Measurements from ENCODE around the gene LRFN5. TPM values are rescaled to one million over a fixed set of nuclear protein-coding genes. Genes with fewer than 3 reads are reported as not detected.
A peak's percentile ranks its signal among the peaks of the same experiment; 100 is the strongest.
"Not testable (repeated sequence)": the region's sequence is repeated elsewhere in the genome, so short reads cannot be mapped to it uniquely, and the experiment has no call there.

Gene LRFN5
- total RNA-seq, 1 experiment from 2014 or later: not detected

GRCh38 chr14:41860586-41860985 is 253.9 kb downstream of the LRFN5 start:
- in situ Hi-C loops (cut with HindIII; ENCODE audit: low pct_unique_long_range_greater_than_20kb, low sequenced_read_pairs): no loop called here
- no peak for DNase-seq (ENCODE audit: low read depth)

GRCh38 chr14:41865894-41866293 is 259.2 kb downstream of the LRFN5 start:
- in situ Hi-C loops (cut with HindIII; ENCODE audit: low pct_unique_long_range_greater_than_20kb, low sequenced_read_pairs): no loop called here
- DNase-seq (ENCODE audit: low read depth): no peak

DNA sequence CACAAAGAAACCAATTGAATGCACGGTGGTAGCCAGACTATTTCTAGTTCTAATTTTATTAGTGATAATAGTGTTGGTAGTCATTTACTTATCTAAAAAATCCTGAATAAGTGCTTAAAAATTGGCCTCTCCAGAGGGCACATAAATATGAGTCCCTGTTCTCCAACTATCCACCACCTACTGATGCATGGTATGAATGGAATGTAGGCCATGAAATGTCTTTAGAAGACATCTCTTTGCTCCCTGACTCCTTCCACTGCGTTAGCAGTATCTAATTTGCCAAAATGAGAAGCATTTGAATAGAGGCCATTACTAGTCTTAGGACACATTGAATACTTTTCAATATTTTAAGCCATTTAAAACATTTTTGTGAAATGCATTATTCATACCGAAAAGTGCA is 261.7 kb downstream of the LRFN5 start:
- in situ Hi-C loops (cut with HindIII; ENCODE audit: low pct_unique_long_range_greater_than_20kb, low sequenced_read_pairs): no loop called here
- no peak for DNase-seq (ENCODE audit: low read depth)

DNA sequence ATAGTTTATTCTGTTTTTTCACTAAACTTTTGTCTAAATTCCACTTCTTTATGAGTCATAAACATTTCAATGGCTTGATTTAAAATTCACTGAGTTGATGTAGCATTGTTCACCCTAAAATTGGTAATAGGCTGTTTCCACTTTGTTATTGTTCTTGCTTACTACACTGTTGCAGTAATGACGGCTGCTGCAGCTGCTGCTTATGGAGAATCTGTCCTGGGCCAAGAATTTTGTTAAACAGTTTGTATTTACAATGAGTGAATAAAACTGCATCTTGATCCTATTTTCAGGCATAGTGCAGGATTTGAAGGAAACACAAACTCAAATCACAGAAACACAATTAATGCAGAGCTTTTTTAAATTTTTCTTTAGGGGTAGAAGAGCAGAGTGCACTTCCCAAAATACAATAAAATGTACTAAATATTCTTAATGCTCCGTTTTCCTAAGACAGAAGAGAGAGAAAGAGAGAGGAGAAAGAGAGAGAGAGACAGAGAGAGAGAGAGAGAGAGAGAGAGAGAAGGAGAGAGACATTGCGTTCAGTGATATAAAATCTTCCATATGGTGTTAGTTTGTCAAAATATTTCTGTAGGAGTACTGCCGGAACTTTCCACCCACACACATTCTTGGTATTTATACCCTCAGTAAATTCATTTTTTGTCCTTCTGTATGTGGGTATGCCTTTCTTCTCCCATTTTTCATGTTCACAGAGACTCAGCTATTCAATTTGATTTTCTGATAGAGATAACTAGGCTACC is 266.4 kb downstream of the LRFN5 start:
- in situ Hi-C loops (cut with HindIII; ENCODE audit: low pct_unique_long_range_greater_than_20kb, low sequenced_read_pairs): no loop called here
- no peak for DNase-seq (ENCODE audit: low read depth)

DNA sequence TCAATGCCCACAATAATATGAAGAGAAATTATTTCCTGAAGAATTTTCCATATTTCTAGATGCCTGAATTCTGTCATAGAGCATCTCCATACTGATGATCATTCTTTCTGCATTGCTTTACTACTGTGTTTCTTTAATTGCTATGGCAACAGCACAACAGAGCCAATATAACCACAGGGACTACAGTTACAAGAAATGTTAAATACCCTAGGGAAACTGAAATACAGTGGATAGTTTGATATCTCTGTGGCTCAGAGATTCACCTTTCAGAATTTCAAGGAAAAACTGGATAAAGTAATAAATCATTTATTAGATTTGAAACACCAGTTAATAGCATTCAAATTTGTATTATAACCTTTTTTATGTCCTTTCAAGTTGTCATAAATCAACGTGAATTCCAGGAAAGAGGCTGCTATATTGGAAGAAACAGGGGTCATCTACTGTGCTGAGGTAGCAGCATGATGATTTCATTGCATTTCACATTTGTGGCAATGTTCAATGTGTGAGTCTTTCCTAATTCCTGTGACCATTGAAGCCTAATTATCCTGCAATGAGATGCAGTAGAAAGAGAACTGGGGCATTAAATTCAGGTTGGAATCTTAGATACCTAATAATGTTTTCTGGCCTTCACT is 267.1 kb downstream of the LRFN5 start:
- DNase-seq (ENCODE audit: low read depth): no peak

GRCh38 chr14:41875116-41875515 is 268.4 kb downstream of the LRFN5 start:
- no peak for DNase-seq (ENCODE audit: low read depth)
- in situ Hi-C loops (cut with HindIII; ENCODE audit: low pct_unique_long_range_greater_than_20kb, low sequenced_read_pairs): no loop called here

More for the DNA sequence above, 267.1 kb downstream of the LRFN5 start:
- in situ Hi-C loops (cut with HindIII; ENCODE audit: low pct_unique_long_range_greater_than_20kb, low sequenced_read_pairs): no loop called here

GRCh38 chr14:41878321-41878720 is 271.6 kb downstream of the LRFN5 start:
- DNase-seq (ENCODE audit: low read depth): no peak
- in situ Hi-C loops (cut with HindIII; ENCODE audit: low pct_unique_long_range_greater_than_20kb, low sequenced_read_pairs): no loop called here

GRCh38 chr14:41891624-41892023 is 284.9 kb downstream of the LRFN5 start:
- in situ Hi-C loops (cut with HindIII; ENCODE audit: low pct_unique_long_range_greater_than_20kb, low sequenced_read_pairs): no loop called here
- DNase-seq (ENCODE audit: low read depth): no peak

DNA sequence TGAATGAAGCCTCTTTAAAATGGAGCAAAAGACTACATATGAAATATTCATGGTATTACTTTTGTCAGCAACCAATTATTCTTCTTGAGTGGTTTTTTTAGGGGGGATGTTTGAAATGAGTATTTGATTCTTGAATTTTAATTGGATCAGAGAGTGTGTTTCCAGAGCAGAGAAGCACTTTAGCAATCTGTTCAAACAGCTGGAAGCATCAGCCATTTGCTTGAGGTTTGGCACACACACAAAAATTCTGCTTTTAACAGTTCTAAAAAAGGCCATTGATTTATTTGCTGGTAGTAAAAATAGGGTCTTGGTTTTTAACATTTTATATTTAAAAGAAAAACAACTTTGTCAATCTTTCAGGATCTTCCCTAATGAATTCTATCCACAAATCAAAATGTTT is 292.7 kb downstream of the LRFN5 start:
- no peak for DNase-seq (ENCODE audit: low read depth)

DNA sequence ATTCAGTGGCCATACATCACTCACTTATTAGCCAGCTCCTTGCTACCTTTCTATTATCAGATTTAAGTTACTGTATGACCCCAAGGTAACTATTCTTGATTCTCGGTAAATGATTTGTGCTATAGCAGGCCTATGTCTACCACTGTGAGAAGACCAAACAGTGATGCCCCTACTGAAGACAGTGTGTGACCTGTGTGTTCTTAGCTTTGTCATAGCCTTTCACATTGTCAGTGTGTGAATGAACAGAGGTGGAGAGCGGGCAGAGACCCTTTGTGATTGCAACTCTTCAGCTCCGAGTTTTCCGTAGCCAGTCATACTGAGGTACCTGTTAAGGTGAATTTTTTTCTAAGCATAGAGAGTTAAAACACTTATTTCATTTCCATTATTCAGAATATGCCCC is 294.0 kb downstream of the LRFN5 start:
- DNase-seq (ENCODE audit: low read depth): no peak
- in situ Hi-C loops (cut with HindIII; ENCODE audit: low pct_unique_long_range_greater_than_20kb, low sequenced_read_pairs): no loop called here

More for the DNA sequence above, 292.7 kb downstream of the LRFN5 start:
- in situ Hi-C loops (cut with HindIII; ENCODE audit: low pct_unique_long_range_greater_than_20kb, low sequenced_read_pairs): no loop called here

- in situ Hi-C loops (cut with HindIII; ENCODE audit: low pct_unique_long_range_greater_than_20kb, low sequenced_read_pairs): no loop called here
These were observed 294.4 kb downstream of the LRFN5 start for GRCh38 chr14:41901089-41901488.

DNA sequence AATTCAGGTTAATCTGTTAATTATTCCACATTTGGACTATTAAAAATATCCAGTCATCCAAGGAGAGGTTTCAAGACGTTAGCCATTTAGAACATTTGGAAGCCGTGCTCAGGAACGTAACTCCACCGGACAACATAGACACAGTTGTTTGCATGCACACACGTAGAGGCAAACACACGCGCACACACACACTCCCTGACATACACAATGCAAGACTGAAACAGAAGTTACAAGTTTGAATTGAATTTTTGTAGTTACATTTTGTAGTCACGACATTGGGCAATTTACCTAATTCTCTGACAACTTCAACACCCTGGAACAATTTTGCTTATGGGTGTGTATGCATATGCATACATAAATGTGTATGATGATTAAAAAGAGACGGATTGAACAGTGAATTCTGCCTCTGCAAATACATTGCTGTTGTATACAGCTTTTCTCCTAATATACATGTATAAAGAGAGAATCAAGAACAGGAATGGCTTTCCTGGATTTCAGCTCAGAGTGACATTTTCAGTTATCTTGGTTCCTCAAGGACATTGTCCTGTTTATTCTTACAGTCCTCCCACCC is 298.8 kb downstream of the LRFN5 start:
- in situ Hi-C loops (cut with HindIII; ENCODE audit: low pct_unique_long_range_greater_than_20kb, low sequenced_read_pairs): no loop called here
- no peak for DNase-seq (ENCODE audit: low read depth)

More at GRCh38 chr14:41901089-41901488, 294.4 kb downstream of the LRFN5 start:
- DNase-seq (ENCODE audit: low read depth): no peak

DNA sequence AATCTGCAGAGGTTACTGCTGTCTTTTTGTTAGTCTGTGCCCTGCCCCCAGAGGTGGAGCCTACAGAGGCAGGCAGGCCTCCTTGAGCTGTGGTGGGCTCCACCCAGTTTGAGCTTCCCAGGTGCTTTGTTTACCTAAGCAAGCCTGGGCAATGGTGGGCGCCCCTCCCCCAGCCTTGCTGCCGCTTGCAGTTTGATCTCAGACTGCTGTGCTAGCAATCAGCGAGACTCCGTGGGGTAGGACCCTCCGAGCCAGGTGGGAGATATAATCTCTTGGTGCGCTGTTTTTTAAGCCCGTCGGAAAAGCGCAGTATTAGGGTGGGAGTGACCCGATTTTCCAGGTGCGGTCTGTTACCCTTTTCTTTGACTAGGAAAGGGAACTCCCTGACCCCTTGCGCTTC is 304.5 kb downstream of the LRFN5 start:
- in situ Hi-C loops (cut with HindIII; ENCODE audit: low pct_unique_long_range_greater_than_20kb, low sequenced_read_pairs); DNase-seq (ENCODE audit: low read depth): not testable (repeated sequence)

- in situ Hi-C loops (cut with HindIII; ENCODE audit: low pct_unique_long_range_greater_than_20kb, low sequenced_read_pairs): no loop called here
- no peak for DNase-seq (ENCODE audit: low read depth)
These were observed 306.7 kb downstream of the LRFN5 start for GRCh38 chr14:41913398-41913797.

- in situ Hi-C loops (cut with HindIII; ENCODE audit: low pct_unique_long_range_greater_than_20kb, low sequenced_read_pairs): no loop called here
- no peak for DNase-seq (ENCODE audit: low read depth)
These were observed 309.1 kb downstream of the LRFN5 start for GRCh38 chr14:41915732-41916131.

GRCh38 chr14:41916313-41916712 is 309.6 kb downstream of the LRFN5 start:
- in situ Hi-C loops (cut with HindIII; ENCODE audit: low pct_unique_long_range_greater_than_20kb, low sequenced_read_pairs): no loop called here
- no peak for DNase-seq (ENCODE audit: low read depth)

GRCh38 chr14:41925409-41925808 is 318.7 kb downstream of the LRFN5 start:
- peak; percentile 6 for DNase-seq (ENCODE audit: low read depth)
- in situ Hi-C loops (cut with HindIII; ENCODE audit: low pct_unique_long_range_greater_than_20kb, low sequenced_read_pairs): no loop called here

GRCh38 chr14:41950428-41951151 is 343.9 kb downstream of the LRFN5 start:
- in situ Hi-C loops (cut with HindIII; ENCODE audit: low pct_unique_long_range_greater_than_20kb, low sequenced_read_pairs): no loop called here
- no peak for DNase-seq (ENCODE audit: low read depth)

All from Caki2 (cell line).